ENCODE results near the gene G6PC3. TPM values are rescaled to one million over a fixed set of nuclear protein-coding genes. Genes with fewer than 3 reads are reported as not detected.

G6PC3 gene
- total RNA-seq, 1 experiment from 2014 or later: 47.0 TPM

DNA sequence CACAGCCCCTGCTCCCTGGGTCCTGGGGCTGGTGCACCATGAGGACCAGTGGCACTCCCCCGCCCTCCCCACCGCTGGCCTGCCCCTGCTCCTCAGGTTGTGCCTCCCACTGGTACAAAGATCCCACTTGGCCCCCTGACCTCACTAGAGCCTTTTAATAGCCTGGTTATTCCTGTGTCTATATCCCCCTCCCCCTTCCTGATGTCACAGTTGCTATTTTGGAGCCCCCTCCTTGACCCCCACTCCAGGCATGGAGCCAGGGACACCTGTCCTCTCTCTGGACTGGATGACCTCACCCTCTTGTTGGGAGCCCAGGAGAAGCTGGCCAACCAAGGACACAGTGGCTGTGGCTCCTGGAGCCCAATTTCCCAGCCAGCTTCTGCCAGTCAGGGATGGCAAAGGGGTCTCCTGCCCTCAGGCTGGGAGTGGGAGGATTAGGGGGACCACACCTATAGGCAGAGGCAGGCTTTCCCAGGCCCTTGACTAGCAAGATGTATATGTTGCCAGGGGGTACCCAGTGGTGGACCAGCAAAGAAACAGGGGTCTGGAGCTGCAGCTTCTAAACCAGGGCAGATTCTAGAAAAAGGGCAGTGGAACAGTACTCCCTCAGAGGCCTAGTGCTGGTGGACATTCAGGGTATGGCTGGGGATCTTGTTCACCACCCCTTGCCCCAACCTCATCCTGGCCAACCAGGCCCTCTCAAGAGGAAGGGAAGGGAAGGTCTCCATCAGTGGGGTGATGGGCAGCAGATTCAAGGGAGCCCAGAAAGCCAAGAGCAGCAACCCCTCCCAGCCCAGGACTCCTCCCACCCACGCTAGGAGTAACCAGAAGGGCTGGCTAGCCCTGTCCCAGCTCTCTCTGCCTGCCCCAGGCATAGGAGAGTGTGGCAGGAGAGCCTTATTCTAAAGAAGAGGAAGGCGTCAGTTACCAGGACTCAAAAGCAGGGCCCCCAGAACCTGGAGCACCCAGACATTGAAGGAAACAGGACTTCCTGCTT, 42.0 kb downstream of the G6PC3 start:
- no peak for TF ChIP-seq EZH2 (IDR thresholded peaks at IDR 0.05; ENCODE audit: borderline replicate concordance, low read depth, low read length, poor library complexity, severe bottlenecking)
- TF ChIP-seq, protein P1, sequence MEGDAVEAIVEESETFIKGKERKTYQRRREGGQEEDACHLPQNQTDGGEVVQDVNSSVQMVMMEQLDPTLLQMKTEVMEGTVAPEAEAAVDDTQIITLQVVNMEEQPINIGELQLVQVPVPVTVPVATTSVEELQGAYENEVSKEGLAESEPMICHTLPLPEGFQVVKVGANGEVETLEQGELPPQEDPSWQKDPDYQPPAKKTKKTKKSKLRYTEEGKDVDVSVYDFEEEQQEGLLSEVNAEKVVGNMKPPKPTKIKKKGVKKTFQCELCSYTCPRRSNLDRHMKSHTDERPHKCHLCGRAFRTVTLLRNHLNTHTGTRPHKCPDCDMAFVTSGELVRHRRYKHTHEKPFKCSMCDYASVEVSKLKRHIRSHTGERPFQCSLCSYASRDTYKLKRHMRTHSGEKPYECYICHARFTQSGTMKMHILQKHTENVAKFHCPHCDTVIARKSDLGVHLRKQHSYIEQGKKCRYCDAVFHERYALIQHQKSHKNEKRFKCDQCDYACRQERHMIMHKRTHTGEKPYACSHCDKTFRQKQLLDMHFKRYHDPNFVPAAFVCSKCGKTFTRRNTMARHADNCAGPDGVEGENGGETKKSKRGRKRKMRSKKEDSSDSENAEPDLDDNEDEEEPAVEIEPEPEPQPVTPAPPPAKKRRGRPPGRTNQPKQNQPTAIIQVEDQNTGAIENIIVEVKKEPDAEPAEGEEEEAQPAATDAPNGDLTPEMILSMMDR (conservative IDR thresholded peaks at IDR 0.05; ENCODE audit: low read depth, low read length): no peak
- Histone ChIP-seq H3K36me3 (ENCODE audit: insufficient read depth, low read length, poor library complexity, severe bottlenecking) (no peaks in the 10 kb centered on the region), H3K27me3 (replicated peaks; ENCODE audit: insufficient read depth, low read depth, low read length, poor library complexity) (no peaks in the 10 kb centered on the region), H3K27ac (ENCODE audit: low read depth, low read length, poor library complexity, severe bottlenecking) (no peak overlapping the region), H3K4me3 (ENCODE audit: low read depth, low read length, poor library complexity, severe bottlenecking) (no peak overlapping the region), H3K9me3 (ENCODE audit: low read depth, low read length, poor library complexity, severe bottlenecking) (no peaks in the 10 kb centered on the region), H3K4me1 (ENCODE audit: insufficient read depth, low read length, poor library complexity, severe bottlenecking) (peaks cover 38% of the 10 kb centered on the region)
- no TSS peak for BruUV-seq (replicated peaks)
- intact Hi-C loops (cut with micrococcal nuclease; ENCODE audit: unreplicated experiment): loop anchor here (10.0 kb wide), 1 partner anchor 108 kb away; the partner anchor contains the start of gene NAGS
- DNase-seq (ENCODE audit: low spot score): no peak
- CTCF ChIA-PET: no interaction called here
- POLR2A ChIA-PET (ENCODE audit: low non-redundant PET): no interaction called here

DNA sequence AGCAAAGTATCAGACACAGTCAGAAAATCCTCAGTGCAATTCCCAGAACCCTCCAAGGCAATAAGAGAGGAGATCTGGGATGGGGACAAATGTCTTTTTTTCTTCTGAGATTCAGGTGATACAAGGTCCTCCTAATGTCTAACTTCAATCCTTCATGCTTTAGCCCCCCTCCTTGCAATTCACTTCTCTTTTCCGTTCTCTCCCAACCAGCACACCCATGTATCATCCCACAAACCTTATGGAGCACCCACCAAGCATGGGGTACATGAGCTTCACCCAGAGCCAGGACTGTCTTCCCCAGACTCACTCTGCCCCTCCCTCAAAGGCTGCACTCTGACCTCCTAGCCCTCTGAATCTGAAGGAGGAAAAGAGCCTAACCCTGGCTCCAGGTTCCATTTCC, 42.8 kb downstream of the G6PC3 start:
- Histone ChIP-seq H3K27me3 (replicated peaks; ENCODE audit: insufficient read depth, low read depth, low read length, poor library complexity) (no peaks in the 10 kb centered on the region), H3K36me3 (ENCODE audit: insufficient read depth, low read length, poor library complexity, severe bottlenecking) (no peaks in the 10 kb centered on the region), H3K27ac (ENCODE audit: low read depth, low read length, poor library complexity, severe bottlenecking) (no peak overlapping the region), H3K9me3 (ENCODE audit: low read depth, low read length, poor library complexity, severe bottlenecking) (no peaks in the 10 kb centered on the region), H3K4me3 (ENCODE audit: low read depth, low read length, poor library complexity, severe bottlenecking) (no peak overlapping the region), H3K4me1 (ENCODE audit: insufficient read depth, low read length, poor library complexity, severe bottlenecking) (peaks cover 30% of the 10 kb centered on the region)
- ChIA-PET POLR2A (ENCODE audit: low non-redundant PET) (interaction anchor here (0.5 kb wide), 1 partner anchor 657 kb away, joined by 11 read pairs; no protein-coding TSS in a partner anchor), CTCF (no interaction called here)
- intact Hi-C loops (cut with micrococcal nuclease; ENCODE audit: unreplicated experiment): loop anchor here (10.0 kb wide), 1 partner anchor 109 kb away; the partner anchor contains the start of gene NAGS
- DNase-seq (ENCODE audit: low spot score): no peak
- no TSS peak for BruUV-seq (replicated peaks)
- TF ChIP-seq, protein P1 (conservative IDR thresholded peaks at IDR 0.05; ENCODE audit: low read depth, low read length): no peak
- TF ChIP-seq EZH2 (IDR thresholded peaks at IDR 0.05; ENCODE audit: borderline replicate concordance, low read depth, low read length, poor library complexity, severe bottlenecking): no peak

DNA sequence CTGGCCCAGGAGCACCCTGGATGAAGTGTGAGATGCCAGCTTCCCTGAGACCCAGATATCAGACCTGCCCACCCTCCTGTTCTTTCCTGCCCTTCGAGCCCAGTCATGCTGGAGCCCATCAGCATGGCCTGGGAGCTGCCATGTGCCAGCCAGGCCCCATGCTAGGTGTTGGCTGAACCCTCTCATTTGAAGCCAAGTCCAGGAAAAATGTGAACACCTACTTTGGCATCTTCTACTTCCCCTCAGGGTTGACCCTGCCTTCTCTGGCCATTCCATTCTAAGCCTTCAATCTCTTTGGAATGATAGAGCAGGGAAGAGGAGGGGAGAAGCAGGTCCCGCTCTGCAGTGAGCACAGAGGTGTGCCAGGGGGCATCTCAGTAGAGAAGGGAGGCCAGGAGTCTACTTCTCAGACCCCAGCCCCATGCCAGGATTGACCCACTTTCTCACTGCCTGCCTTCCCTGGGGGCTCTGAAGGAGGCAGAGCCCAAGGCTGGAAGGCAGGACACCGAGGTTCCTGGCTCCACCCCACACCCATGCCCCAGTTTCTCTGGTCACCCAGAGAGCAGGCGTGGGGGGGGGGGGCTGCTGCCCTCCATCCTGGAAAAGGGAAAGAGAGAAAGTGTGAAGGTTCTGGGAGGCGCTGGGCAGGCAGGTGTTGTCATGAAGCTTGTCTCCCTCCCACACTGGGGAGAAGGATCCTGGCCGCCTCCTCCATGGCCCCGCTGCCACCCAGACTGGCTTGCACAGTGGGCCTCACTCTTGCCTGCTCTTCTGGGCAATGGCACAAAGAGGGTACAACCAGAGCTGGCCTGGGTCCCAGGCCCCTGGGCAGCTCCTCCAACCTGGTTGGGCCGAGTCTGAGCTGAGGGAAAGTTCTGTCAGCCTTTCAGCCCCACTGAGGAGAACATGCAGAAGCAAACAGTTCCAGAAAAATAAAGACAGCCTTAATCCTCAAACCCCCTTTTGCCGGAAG, 43.6 kb downstream of the G6PC3 start:
- Histone ChIP-seq H3K9me3 (ENCODE audit: low read depth, low read length, poor library complexity, severe bottlenecking) (no peaks in the 10 kb centered on the region), H3K4me1 (ENCODE audit: insufficient read depth, low read length, poor library complexity, severe bottlenecking) (peaks cover 28% of the 10 kb centered on the region), H3K4me3 (ENCODE audit: low read depth, low read length, poor library complexity, severe bottlenecking) (no peak overlapping the region), H3K27ac (ENCODE audit: low read depth, low read length, poor library complexity, severe bottlenecking) (no peak overlapping the region), H3K27me3 (replicated peaks; ENCODE audit: insufficient read depth, low read depth, low read length, poor library complexity) (no peaks in the 10 kb centered on the region), H3K36me3 (ENCODE audit: insufficient read depth, low read length, poor library complexity, severe bottlenecking) (no peaks in the 10 kb centered on the region)
- TF ChIP-seq EZH2 (IDR thresholded peaks at IDR 0.05; ENCODE audit: borderline replicate concordance, low read depth, low read length, poor library complexity, severe bottlenecking): no peak
- TF ChIP-seq, protein P1 (conservative IDR thresholded peaks at IDR 0.05; ENCODE audit: low read depth, low read length): no peak
- CTCF ChIA-PET: interaction anchor here (0.7 kb wide), 1 partner anchor 73 kb away, joined by 5 read pairs; no protein-coding TSS in a partner anchor
- BruUV-seq (replicated peaks): no TSS peak
- POLR2A ChIA-PET (ENCODE audit: low non-redundant PET): interaction anchor here (0.5 to 0.6 kb wide), 2 partner anchors 657 to 1554 kb away, joined by 3 to 11 read pairs; no protein-coding TSS in a partner anchor
- intact Hi-C loops (cut with micrococcal nuclease; ENCODE audit: unreplicated experiment): loop anchor here (10.0 kb wide), 1 partner anchor 109 kb away; the partner anchor contains the start of gene NAGS
- DNase-seq (ENCODE audit: low spot score): no peak
